Spleen (tissue), 11 donors: ENCODE data around the gene PPDPF. TPM values are rescaled to one million over a fixed set of nuclear protein-coding genes. Genes with fewer than 3 reads are reported as not detected.
A peak's percentile ranks its signal among the peaks of the same experiment; 100 is the strongest.

ENCODE experiments used
- DNase-seq: peaks from one replicate; pipeline ENCODE4 v3.0.0-alpha.2; 2020
- H3K27ac ChIP-seq, 8 donors: fragments of 200-600 bp; sonication (generic) in 7 of 8; 1 replicate in 4 of 8; 2 replicates in 4 of 8; pipeline versions ENCODE4 v1.5.0 to v1.8.0; 2016 to 2021; ENCODE audit warnings: inconsistent platforms in 4 of 8, mild to moderate bottlenecking in 4 of 8, moderate library complexity in 1 of 8
- H3K27me3 ChIP-seq, 7 donors: fragments of 200-600 bp; sonication (generic) in 6 of 7; replicated peaks in 1 of 7; 1 replicate in 4 of 7; 2 replicates in 3 of 7; pipeline versions ENCODE4 v1.5.0 to v1.8.0; 2016 to 2021; ENCODE audit warnings: inconsistent platforms in 3 of 7, mild to moderate bottlenecking in 1 of 7
- H3K36me3 ChIP-seq, 6 donors: fragments of 200-600 bp; sonication (generic) in 5 of 6; 1 replicate in 4 of 6; 2 replicates in 2 of 6; pipeline versions ENCODE4 v1.5.0 to v1.8.0; 2016 to 2021; ENCODE audit warnings: inconsistent platforms in 2 of 6
- H3K4me1 ChIP-seq, 6 donors: fragments of 200-600 bp; sonication (generic) in 5 of 6; 1 replicate in 3 of 6; 2 replicates in 3 of 6; pipeline versions ENCODE4 v1.5.0 to v1.8.0; 2016 to 2021; ENCODE audit warnings: inconsistent platforms in 3 of 6
- H3K4me3 ChIP-seq, 8 donors: fragments of 200-600 bp; sonication (generic) in 7 of 8; 1 replicate in 4 of 8; 2 replicates in 4 of 8; pipeline versions ENCODE4 v1.5.0 to v1.8.0; 2016 to 2021; ENCODE audit warnings: inconsistent platforms in 4 of 8, mild to moderate bottlenecking in 4 of 8, moderate library complexity in 2 of 8
- H3K9me3 ChIP-seq, 8 donors: fragments of 200-600 bp; sonication (generic) in 7 of 8; 1 replicate in 4 of 8; 2 replicates in 4 of 8; pipeline versions ENCODE4 v1.5.0 to v1.8.0; 2016 to 2021; ENCODE audit warnings: inconsistent platforms in 4 of 8
- CTCF ChIP-seq, 11 experiments: fragments of 200-600 bp in 7 of 11; fragments of 450-650 bp in 4 of 11; sonication (generic) in 4 of 11; IDR thresholded peaks in 8 of 11; conservative IDR thresholded peaks in 3 of 11; 1 replicate in 7 of 11; 2 replicates in 4 of 11; pipeline versions ENCODE4 v1.4.0 to v1.8.0; 2016 to 2021; ENCODE audit warnings: antibody characterized with exemption in 11 of 11, inconsistent platforms in 4 of 11, mild to moderate bottlenecking in 1 of 11
- POLR2A ChIP-seq, 3 donors: fragments of 450-650 bp; IDR thresholded peaks; one replicate each; pipeline ENCODE4 v1.5.1; 2017; ENCODE audit warnings: antibody characterized with exemption in 3 of 3, mild to moderate bottlenecking in 1 of 3
- POLR2AphosphoS5 ChIP-seq, 3 donors: sonication (generic); formaldehyde crosslinking; IDR thresholded peaks; one replicate each; pipeline ENCODE4 v1.5.1; 2017; ENCODE audit warnings: antibody characterized with exemption in 3 of 3
- WGBS, 5 donors: extraction: QIAGEN DNeasy Blood & Tissue Kit in 3 of 5; methylation state at CpG; one replicate each; pipeline versions ENCODE4 v1.1.5 to v1.1.7; 2013 to 2018; 5-methylcytosine and 5-hydroxymethylcytosine counted together
- intact Hi-C: fragments of 100-400 bp; cut with DNase I; formaldehyde crosslinking; loops from one replicate; pipeline ENCODE4 v1.15.0; 2023; ENCODE audit warnings: low total_unique reads
- polyA plus RNA-seq, 3 donors: library from polyadenylated mRNA; stranded (reverse); fragments of 200-250 nt; gene quantifications; one replicate each; pipeline ENCODE4 v1.2.1, GENCODE V29; 2013
- total RNA-seq, 7 donors: library from RNA; depleted of rRNA in 3 of 7; stranded (reverse); fragments of >200 nt in 3 of 7; fragmentation: NEBNext Ultra II Directional in 4 of 7; extraction: Animal tissue kit (Norgen Biotek cat#: 25700) in 4 of 7; gene quantifications; one replicate each; pipeline versions ENCODE4 v1.1.0 to v1.2.1, GENCODE V29; 2016 to 2021
- donor health status: healthy with polysubstance abuse.
- donor health status: DM: no; HTN: no; CAD: no; lungs with moderate emphysema.
- donor health status: DM: no; HTN: no; CAD: no.
- donor health status: Bipolar disorder and iron deficiency.
- donor health status: healthy.
- donor health status: DM: no; HTN: no; CAD: no.
- donor health status: DM: yes; HTN: yes; CAD: no.

PPDPF gene
- total and polyA plus RNA-seq, 10 donors, result 68.8 to 275 (median 124) TPM

DNA sequence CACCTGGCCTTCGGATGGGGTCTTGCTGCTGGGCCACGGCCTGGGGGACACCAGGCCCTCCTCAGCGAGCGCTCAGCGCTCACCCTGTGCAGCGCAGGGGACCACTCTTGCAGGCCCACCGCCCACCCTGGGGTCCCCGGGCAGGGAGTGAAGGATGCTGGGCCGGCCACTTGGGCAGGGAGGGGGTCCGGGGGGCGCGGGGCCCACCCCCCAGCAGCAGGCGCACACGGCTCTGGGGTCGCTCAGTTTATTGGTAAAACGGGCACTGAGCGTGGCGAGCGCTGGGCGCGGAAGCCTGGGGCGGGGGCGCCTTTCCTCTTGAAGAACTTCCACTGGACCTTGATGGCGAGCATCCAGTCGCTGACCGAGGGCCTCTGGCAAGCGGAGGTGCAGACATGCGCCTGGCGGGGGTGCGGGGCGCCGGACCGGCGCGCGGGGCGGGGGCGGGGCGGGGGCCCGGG is 32.8 kb upstream of the PPDPF start:
- peaks cover 0 to 6% (median 0%) of the 10 kb centered on the region in 8 donors for H3K9me3 ChIP-seq
- DNase-seq, result no peak
- H3K27me3 ChIP-seq, result peaks cover 6 to 86% (median 55%) of the 10 kb centered on the region in 7 donors
- H3K4me1 ChIP-seq, result peaks cover 0 to 17% (median 3%) of the 10 kb centered on the region in 6 donors
- TF ChIP-seq POLR2A (IDR thresholded peaks at IDR 0.05), result no peak
- no peak overlapping the region for H3K27ac ChIP-seq
- 14 to 28% (median 15%) methylated on average over 10 to 39 of the region's 40 CpGs for WGBS, 5 donors
- H3K36me3 ChIP-seq, result no peaks in the 10 kb centered on the region
- H3K4me3 ChIP-seq, result no peak overlapping the region
- intact Hi-C loops, result no loop called here

- no peaks in the 10 kb centered on the region for H3K36me3 ChIP-seq
- H3K4me3 ChIP-seq, result peak overlapping the region in 2 of 8 donors; percentile 13 to 19
- DNase-seq, result no peak
- intact Hi-C loops, result no loop called here
- no peak for TF ChIP-seq POLR2A (IDR thresholded peaks at IDR 0.05)
- TF ChIP-seq POLR2AphosphoS5 (IDR thresholded peaks at IDR 0.05), result no peak
- no peak for TF ChIP-seq CTCF (IDR thresholded peaks at IDR 0.05 in 8 of 11, conservative IDR thresholded peaks at IDR 0.05 in 3 of 11)
- WGBS, 5 donors, result 16 to 29% (median 19%) methylated on average over 22 to 83 of the region's 83 CpGs
- H3K27me3 ChIP-seq, result peaks cover 6 to 79% (median 53%) of the 10 kb centered on the region in 7 donors
- H3K27ac ChIP-seq, result no peak overlapping the region
- H3K4me1 ChIP-seq, result peaks cover 0 to 12% (median 3%) of the 10 kb centered on the region in 6 donors
- H3K9me3 ChIP-seq, result peaks cover 0 to 6% (median 0%) of the 10 kb centered on the region in 8 donors
These were observed 32.0 kb upstream of the PPDPF start for GRCh38 chr20:63488315-63489251.

- no peaks in the 10 kb centered on the region for H3K36me3 ChIP-seq
- intact Hi-C loops, result no loop called here
- H3K4me3 ChIP-seq, result no peak overlapping the region
- WGBS, 5 donors, result 60 to 76% (median 72%) methylated on average over 11 to 24 of the region's 24 CpGs
- H3K27me3 ChIP-seq, result peaks cover 6 to 71% (median 41%) of the 10 kb centered on the region in 7 donors
- DNase-seq, result no peak
- peaks cover 0 to 12% (median 3%) of the 10 kb centered on the region in 6 donors for H3K4me1 ChIP-seq
- TF ChIP-seq CTCF (IDR thresholded peaks at IDR 0.05 in 8 of 11, conservative IDR thresholded peaks at IDR 0.05 in 3 of 11) (no peak), POLR2A (IDR thresholded peaks at IDR 0.05) (no peak), POLR2AphosphoS5 (IDR thresholded peaks at IDR 0.05) (no peak)
- H3K9me3 ChIP-seq, result peaks cover 0 to 6% (median 0%) of the 10 kb centered on the region in 8 donors
- H3K27ac ChIP-seq, result no peak overlapping the region
These were observed 30.1 kb upstream of the PPDPF start for GRCh38 chr20:63490416-63490815.

GRCh38 chr20:63491078-63491477 is 29.5 kb upstream of the PPDPF start:
- WGBS, 5 donors, result 72 to 88% (median 81%) methylated on average over 4 of the region's 4 CpGs; no CpG with 5 or more reads in 1 of the 5 donors
- peaks cover 6 to 71% (median 34%) of the 10 kb centered on the region in 7 donors for H3K27me3 ChIP-seq
- intact Hi-C loops, result no loop called here

More at GRCh38 chr20:63491078-63491477, 29.5 kb upstream of the PPDPF start:
- Histone ChIP-seq H3K4me1 (peaks cover 0 to 16% (median 7%) of the 10 kb centered on the region in 6 donors), H3K27ac (no peak overlapping the region), H3K36me3 (no peaks in the 10 kb centered on the region), H3K9me3 (peaks cover 0 to 5% (median 0%) of the 10 kb centered on the region in 8 donors), H3K4me3 (no peak overlapping the region)
- TF ChIP-seq POLR2AphosphoS5 (IDR thresholded peaks at IDR 0.05) (no peak), POLR2A (IDR thresholded peaks at IDR 0.05) (no peak), CTCF (IDR thresholded peaks at IDR 0.05 in 8 of 11, conservative IDR thresholded peaks at IDR 0.05 in 3 of 11) (no peak)
- no peak for DNase-seq
